MM.1S (cell line): ENCODE measurements around the gene TMPRSS7.

Source experiments
- DNase-seq: peaks from one replicate; pipeline ENCODE4 v3.0.0-alpha.2; 2015
- H2AFZ ChIP-seq: fragments of 300-600 bp; sonication (generic); 2 replicates; pipeline ENCODE4 v1.6.0; 2016; ENCODE audit warnings: antibody characterized with exemption, low read length
- H3F3A ChIP-seq: fragments of 300-600 bp; sonication (generic); 2 replicates; pipeline ENCODE4 v1.6.1; 2016; ENCODE audit warnings: mild to moderate bottlenecking, antibody characterized with exemption, low read length, moderate library complexity, mixed read lengths; ENCODE audit not compliant: insufficient read depth
- H3K27ac ChIP-seq: fragments of 300-600 bp; sonication (generic); 2 replicates; pipeline ENCODE4 v1.5.1; 2016; ENCODE audit warnings: mild to moderate bottlenecking, low read length
- H3K27me3 ChIP-seq: fragments of 300-600 bp; sonication (generic); replicated peaks from 2 replicates; pipeline ENCODE4 v1.6.0; 2016; ENCODE audit warnings: low read length; ENCODE audit not compliant: insufficient read depth
- H3K36me3 ChIP-seq: fragments of 300-600 bp; sonication (generic); replicated peaks from 2 replicates; pipeline ENCODE4 v1.6.1; 2016; ENCODE audit warnings: mild to moderate bottlenecking, low read length, mixed read lengths; ENCODE audit not compliant: insufficient read depth
- H3K4me1 ChIP-seq: fragments of 300-600 bp; sonication (generic); 2 replicates; pipeline ENCODE4 v1.6.1; 2016; ENCODE audit warnings: low read length, mixed read lengths
- H3K4me2 ChIP-seq: fragments of 300-600 bp; sonication (generic); 2 replicates; pipeline ENCODE4 v1.6.0; 2016; ENCODE audit warnings: low read depth, low read length
- H3K4me3 ChIP-seq: fragments of 300-600 bp; sonication (generic); 2 replicates; pipeline ENCODE4 v1.5.1; 2016; ENCODE audit warnings: low read length, mixed read lengths
- H3K79me2 ChIP-seq: fragments of 300-600 bp; sonication (generic); 2 replicates; pipeline ENCODE4 v1.6.1; 2016; ENCODE audit warnings: mixed run types, low read length, mixed read lengths
- H3K9ac ChIP-seq: fragments of 300-600 bp; sonication (generic); 2 replicates; pipeline ENCODE4 v1.6.1; 2016; ENCODE audit warnings: low read length, mixed read lengths
- H3K9me2 ChIP-seq: fragments of 300-600 bp; sonication (generic); replicated peaks from 2 replicates; pipeline ENCODE4 v1.6.1; 2016; ENCODE audit warnings: mild to moderate bottlenecking, low read length, mixed read lengths; ENCODE audit not compliant: insufficient read depth
- H3K9me3 ChIP-seq: fragments of 300-600 bp; sonication (generic); replicated peaks from 2 replicates; pipeline ENCODE4 v1.6.1; 2016; ENCODE audit warnings: mild to moderate bottlenecking, low read length, mixed read lengths; ENCODE audit not compliant: insufficient read depth
- H4K20me1 ChIP-seq: fragments of 300-600 bp; sonication (generic); 2 replicates; pipeline ENCODE4 v1.6.1; 2016; ENCODE audit warnings: mild to moderate bottlenecking, low read length, moderate library complexity, mixed read lengths; ENCODE audit not compliant: insufficient read depth
- EZH2 ChIP-seq: fragments of 300-600 bp; sonication (generic); optimal IDR thresholded peaks from 2 replicates; pipeline ENCODE3; 2017; ENCODE audit warnings: low read depth, mild to moderate bottlenecking, antibody characterized with exemption, low read length, mixed read lengths
- EZH2phosphoT487 ChIP-seq: fragments of 300-600 bp; sonication (generic); IDR thresholded peaks from 2 replicates; pipeline ENCODE4 v1.6.1; 2018; ENCODE audit warnings: antibody characterized with exemption, low read length
- TF ChIP-seq, protein P1 (sequence below): fragments of 300-600 bp; sonication (generic); IDR thresholded peaks from 2 replicates; pipeline ENCODE4 v1.5.1; 2016; ENCODE audit warnings: antibody characterized with exemption, low read length, mixed read lengths

Gene TMPRSS7

DNA sequence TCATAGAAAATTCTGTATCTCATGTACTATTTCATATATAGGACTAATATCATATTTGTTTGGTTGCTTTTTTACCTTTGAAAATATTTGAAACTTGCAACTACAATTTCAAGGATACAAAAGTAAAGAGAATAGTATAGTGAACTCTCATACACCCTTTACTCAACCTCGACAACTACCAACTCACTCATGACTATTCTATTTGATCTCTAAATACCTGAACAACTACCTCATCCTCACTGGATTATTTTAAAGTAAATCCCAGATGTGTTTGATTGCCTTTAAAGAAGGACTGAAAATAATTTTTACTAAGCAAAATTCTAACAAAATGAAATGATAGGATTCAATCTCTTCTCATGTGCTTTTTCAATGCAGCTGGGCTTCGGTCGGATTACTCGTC lies 12.1 kb downstream of the TMPRSS7 start:
- TF ChIP-seq EZH2 (no peak), EZH2phosphoT487 (no peak)
- TF ChIP-seq, protein P1, sequence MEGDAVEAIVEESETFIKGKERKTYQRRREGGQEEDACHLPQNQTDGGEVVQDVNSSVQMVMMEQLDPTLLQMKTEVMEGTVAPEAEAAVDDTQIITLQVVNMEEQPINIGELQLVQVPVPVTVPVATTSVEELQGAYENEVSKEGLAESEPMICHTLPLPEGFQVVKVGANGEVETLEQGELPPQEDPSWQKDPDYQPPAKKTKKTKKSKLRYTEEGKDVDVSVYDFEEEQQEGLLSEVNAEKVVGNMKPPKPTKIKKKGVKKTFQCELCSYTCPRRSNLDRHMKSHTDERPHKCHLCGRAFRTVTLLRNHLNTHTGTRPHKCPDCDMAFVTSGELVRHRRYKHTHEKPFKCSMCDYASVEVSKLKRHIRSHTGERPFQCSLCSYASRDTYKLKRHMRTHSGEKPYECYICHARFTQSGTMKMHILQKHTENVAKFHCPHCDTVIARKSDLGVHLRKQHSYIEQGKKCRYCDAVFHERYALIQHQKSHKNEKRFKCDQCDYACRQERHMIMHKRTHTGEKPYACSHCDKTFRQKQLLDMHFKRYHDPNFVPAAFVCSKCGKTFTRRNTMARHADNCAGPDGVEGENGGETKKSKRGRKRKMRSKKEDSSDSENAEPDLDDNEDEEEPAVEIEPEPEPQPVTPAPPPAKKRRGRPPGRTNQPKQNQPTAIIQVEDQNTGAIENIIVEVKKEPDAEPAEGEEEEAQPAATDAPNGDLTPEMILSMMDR = no peak
- Histone ChIP-seq H3K9ac (no peak overlapping the region), H3K9me2 (no peaks in the 10 kb centered on the region), H3K27ac (no peak overlapping the region), H4K20me1 (no peaks in the 10 kb centered on the region), H3K79me2 (no peaks in the 10 kb centered on the region), H3K4me2 (no peak overlapping the region), H2AFZ (no peak overlapping the region), H3K36me3 (no peaks in the 10 kb centered on the region), H3K4me1 (peaks cover 5% of the 10 kb centered on the region), H3K4me3 (no peak overlapping the region), H3K9me3 (no peaks in the 10 kb centered on the region), H3K27me3 (no peaks in the 10 kb centered on the region), H3F3A (no peaks in the 10 kb centered on the region)
- no peak for DNase-seq

DNA sequence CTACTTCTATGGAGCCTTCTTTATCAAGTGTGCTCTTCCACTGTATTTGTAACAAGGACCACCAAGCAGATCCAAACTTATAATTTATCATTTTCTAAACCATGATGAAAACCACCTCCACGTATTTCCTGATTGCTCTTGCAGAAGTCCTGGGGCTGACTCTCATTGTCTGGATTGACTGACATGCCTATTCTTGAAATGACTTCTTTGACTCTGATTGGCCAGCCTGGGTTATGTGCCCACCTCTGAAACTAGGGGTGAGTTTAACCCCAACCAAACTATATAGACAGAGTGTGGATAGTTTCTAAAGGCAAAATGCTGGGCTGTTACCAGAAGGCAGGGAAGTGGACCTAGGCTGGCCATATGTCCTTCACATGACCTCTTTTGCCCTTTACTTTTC lies 12.7 kb downstream of the TMPRSS7 start:
- Histone ChIP-seq H3K27me3 (no peaks in the 10 kb centered on the region), H3K4me1 (peaks cover 5% of the 10 kb centered on the region), H3K79me2 (no peaks in the 10 kb centered on the region), H3K4me3 (no peak overlapping the region), H3K9me3 (no peaks in the 10 kb centered on the region), H3K9me2 (no peaks in the 10 kb centered on the region), H4K20me1 (no peaks in the 10 kb centered on the region), H2AFZ (no peak overlapping the region), H3K9ac (no peak overlapping the region), H3K27ac (no peak overlapping the region), H3K36me3 (no peaks in the 10 kb centered on the region), H3F3A (no peaks in the 10 kb centered on the region), H3K4me2 (no peak overlapping the region)
- TF ChIP-seq EZH2 (no peak), EZH2phosphoT487 (no peak)
- TF ChIP-seq, protein P1 = no peak
- DNase-seq = no peak

- Histone ChIP-seq H3K79me2 (no peaks in the 10 kb centered on the region), H3K4me3 (no peak overlapping the region), H3F3A (no peaks in the 10 kb centered on the region), H3K9me3 (no peaks in the 10 kb centered on the region), H3K9me2 (no peaks in the 10 kb centered on the region), H3K4me1 (peaks cover 5% of the 10 kb centered on the region), H3K36me3 (no peaks in the 10 kb centered on the region), H4K20me1 (no peaks in the 10 kb centered on the region), H3K4me2 (no peak overlapping the region), H2AFZ (no peak overlapping the region), H3K9ac (no peak overlapping the region), H3K27me3 (no peaks in the 10 kb centered on the region), H3K27ac (no peak overlapping the region)
- DNase-seq = no peak
- no peak for TF ChIP-seq EZH2
- TF ChIP-seq, protein P1 = no peak
- no peak for TF ChIP-seq EZH2phosphoT487
Measured at GRCh38 chr3:112048911-112049310, 14.4 kb downstream of the TMPRSS7 start.

DNA sequence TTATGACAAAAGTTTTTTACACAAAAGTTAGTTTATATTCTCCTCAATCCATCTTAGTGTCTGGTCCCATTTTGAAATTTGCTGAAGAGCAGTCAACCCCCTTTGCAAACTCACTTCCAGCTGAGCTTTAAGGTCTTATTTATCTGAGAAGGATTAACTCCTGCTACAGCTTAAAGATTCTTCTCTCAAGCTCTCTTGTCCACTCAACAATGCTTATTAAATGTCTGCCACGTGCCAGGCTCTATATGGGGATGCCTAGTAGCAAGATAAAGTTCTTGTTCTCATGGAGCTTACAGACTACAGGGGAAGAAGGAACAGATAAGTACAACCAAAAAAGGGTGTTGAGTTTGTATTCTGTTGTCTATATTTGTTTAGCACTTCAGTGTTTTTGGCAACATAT lies 18.7 kb downstream of the TMPRSS7 start:
- DNase-seq = no peak
- H3K4me1 ChIP-seq = no peaks in the 10 kb centered on the region
- H3K9me2 ChIP-seq = no peaks in the 10 kb centered on the region
- H3K4me3 ChIP-seq = no peak overlapping the region
- no peak overlapping the region for H2AFZ ChIP-seq
- H3K79me2 ChIP-seq = no peaks in the 10 kb centered on the region
- H3K9me3 ChIP-seq = no peaks in the 10 kb centered on the region
- no peaks in the 10 kb centered on the region for H4K20me1 ChIP-seq
- TF ChIP-seq EZH2phosphoT487 = no peak
- TF ChIP-seq, protein P1 = no peak
- TF ChIP-seq EZH2 = no peak
- H3K27me3 ChIP-seq = no peaks in the 10 kb centered on the region
- no peaks in the 10 kb centered on the region for H3K36me3 ChIP-seq
- no peak overlapping the region for H3K4me2 ChIP-seq
- H3K27ac ChIP-seq = no peak overlapping the region
- no peak overlapping the region for H3K9ac ChIP-seq
- no peaks in the 10 kb centered on the region for H3F3A ChIP-seq
